ENCODE measurements around the gene ACTA2.

DNA sequence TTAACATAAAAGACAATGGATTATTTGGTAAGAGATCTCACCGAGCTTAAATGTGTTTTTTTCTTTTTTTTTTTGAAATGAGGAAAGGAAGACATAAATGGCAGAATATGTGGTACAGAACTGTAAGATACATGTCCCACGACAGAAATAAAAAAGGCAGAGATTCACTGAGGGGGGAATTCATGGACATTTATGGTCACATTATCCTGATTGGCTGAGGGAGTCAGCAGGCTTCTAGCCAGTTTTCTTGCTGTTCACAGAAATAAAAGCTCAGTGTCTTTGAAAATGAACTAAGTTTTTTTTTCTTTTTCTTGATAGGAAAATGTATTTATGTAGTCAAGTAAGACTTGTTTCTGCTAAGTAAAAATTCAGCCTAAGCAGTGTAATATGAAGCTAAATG is 29.8 kb upstream of the ACTA2 start:
- no peak for TF ChIP-seq TAF1 (IDR thresholded peaks at IDR 0.05; ENCODE audit: borderline replicate concordance, insufficient read depth, low read length)
- TF ChIP-seq, protein P1, sequence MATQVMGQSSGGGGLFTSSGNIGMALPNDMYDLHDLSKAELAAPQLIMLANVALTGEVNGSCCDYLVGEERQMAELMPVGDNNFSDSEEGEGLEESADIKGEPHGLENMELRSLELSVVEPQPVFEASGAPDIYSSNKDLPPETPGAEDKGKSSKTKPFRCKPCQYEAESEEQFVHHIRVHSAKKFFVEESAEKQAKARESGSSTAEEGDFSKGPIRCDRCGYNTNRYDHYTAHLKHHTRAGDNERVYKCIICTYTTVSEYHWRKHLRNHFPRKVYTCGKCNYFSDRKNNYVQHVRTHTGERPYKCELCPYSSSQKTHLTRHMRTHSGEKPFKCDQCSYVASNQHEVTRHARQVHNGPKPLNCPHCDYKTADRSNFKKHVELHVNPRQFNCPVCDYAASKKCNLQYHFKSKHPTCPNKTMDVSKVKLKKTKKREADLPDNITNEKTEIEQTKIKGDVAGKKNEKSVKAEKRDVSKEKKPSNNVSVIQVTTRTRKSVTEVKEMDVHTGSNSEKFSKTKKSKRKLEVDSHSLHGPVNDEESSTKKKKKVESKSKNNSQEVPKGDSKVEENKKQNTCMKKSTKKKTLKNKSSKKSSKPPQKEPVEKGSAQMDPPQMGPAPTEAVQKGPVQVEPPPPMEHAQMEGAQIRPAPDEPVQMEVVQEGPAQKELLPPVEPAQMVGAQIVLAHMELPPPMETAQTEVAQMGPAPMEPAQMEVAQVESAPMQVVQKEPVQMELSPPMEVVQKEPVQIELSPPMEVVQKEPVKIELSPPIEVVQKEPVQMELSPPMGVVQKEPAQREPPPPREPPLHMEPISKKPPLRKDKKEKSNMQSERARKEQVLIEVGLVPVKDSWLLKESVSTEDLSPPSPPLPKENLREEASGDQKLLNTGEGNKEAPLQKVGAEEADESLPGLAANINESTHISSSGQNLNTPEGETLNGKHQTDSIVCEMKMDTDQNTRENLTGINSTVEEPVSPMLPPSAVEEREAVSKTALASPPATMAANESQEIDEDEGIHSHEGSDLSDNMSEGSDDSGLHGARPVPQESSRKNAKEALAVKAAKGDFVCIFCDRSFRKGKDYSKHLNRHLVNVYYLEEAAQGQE (IDR thresholded peaks at IDR 0.05; ENCODE audit: insufficient read depth in 1 of 2, low read depth in 2 of 2, low read length in 2 of 2): no peak

Measured in PFSK-1 (cell line).